ENCODE measurements around the gene ZC3H8.

ZC3H8 gene

DNA sequence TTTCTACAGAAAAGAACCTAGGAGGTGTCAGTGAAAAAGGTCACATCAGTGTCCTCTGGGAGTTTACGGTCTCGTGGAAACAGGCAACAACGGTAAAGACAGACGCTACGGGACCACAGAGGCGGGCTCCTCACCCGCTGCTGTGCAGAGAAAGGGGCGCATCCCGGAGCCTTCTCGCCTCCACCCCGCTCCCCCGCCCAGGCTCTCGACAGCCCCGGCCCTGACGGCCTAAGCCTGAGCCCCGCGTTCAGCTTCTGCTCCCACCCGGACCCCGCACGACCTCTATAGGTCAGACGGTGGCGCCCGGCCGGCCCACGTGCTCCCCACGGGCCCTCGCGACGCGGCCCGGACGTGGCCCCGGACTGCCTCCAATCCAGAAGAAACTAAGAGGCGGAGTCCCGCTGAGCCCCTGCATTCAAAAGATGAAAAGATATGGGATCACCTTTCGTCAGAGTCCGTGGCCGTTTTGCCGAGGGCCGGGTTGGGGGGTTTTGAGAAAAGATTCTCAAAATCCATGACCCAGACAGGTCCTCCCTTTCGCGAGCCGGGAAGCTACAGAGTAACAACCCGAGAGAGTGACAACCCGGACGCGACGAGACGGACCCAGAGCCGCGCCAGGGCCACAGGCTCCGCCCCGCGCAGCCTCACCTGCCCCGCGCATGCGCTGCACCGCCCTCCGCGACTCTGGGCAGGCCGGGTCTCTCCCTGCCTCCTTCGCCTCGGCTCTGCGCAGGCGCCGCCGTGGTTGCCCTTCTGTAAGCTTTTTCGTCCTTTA, at the start of gene ZC3H8:
Gene ZC3H8, minus strand, starts transcription at position 577 of the 775 bp plus-strand sequence. Its CDS starts 61 bp downstream, at position 516.
- H3K27me3 ChIP-seq (ENCODE audit: insufficient read depth, low read length): no peaks in the 10 kb centered on the region
- peaks cover 46% of the 10 kb centered on the region for H3K4me1 ChIP-seq (ENCODE audit: insufficient read depth, low read length, severe bottlenecking)
- H3K9me2 ChIP-seq (ENCODE audit: low read depth, low read length): no peaks in the 10 kb centered on the region
- H3K79me2 ChIP-seq (ENCODE audit: insufficient read depth, low read length): peaks cover 27% of the 10 kb centered on the region
- H2AFZ ChIP-seq (ENCODE audit: low read length): no peak within 1 kb of the TSS
- H3K27ac ChIP-seq (ENCODE audit: low read depth, low read length, poor library complexity, severe bottlenecking): peak within 1 kb of the TSS; percentile 65
- peak within 1 kb of the TSS; percentile 81 for H3K9ac ChIP-seq (ENCODE audit: low read length)
- no peaks in the 10 kb centered on the region for H3K9me3 ChIP-seq (ENCODE audit: low read length)
- H3K4me2 ChIP-seq (ENCODE audit: low read length): peak within 1 kb of the TSS; percentile 82
- H3F3A ChIP-seq (ENCODE audit: insufficient read depth, low read length): no peaks in the 10 kb centered on the region
- H3K4me3 ChIP-seq (ENCODE audit: low read depth, low read length, poor library complexity, severe bottlenecking): peak within 1 kb of the TSS; percentile 77
- no peaks in the 10 kb centered on the region for H4K20me1 ChIP-seq (ENCODE audit: insufficient read depth, low read length)
- peaks cover 15% of the 10 kb centered on the region for H3K36me3 ChIP-seq (ENCODE audit: insufficient read depth, low read length)
- TF ChIP-seq CTCF (IDR thresholded peaks at IDR 0.05; ENCODE audit: low read length): peak; percentile 23; the same call in 1 of the 2 replicates
- no peak for TF ChIP-seq EZH2 (IDR thresholded peaks at IDR 0.05; ENCODE audit: borderline replicate concordance, low read length)

DNA sequence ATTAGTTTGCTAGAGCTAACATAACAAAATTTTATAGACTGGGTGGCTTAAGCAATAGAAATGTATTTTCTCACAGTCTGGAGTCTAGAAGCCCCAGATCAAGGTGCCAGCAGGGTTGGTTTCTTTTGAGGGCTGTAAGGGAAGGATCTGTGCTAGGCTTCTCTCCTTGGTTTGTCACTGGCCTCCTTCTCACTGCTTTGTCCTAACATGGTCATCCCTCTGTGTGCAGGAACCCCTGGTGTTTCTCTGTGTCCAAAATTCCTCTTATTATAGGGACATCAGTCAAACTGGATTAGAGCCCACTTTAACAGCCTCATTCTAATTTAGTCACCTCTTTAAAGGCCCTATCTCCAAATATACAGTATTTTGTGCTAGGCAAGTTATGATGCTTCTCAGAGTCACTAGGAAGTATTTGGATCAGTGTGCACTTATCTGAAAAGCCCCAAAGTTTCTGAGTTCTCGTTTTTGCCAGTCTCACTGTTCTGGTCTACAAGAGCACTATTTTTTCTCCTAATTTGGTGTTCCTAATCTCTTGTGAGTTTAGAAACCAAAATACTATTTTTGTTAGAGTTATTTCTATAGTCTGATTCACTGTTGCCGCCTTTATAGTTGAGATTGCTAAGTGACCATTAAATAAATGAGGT, 49.6 kb upstream of the ZC3H8 start:
- Histone ChIP-seq H2AFZ (ENCODE audit: low read length) (no peak overlapping the region), H3F3A (ENCODE audit: insufficient read depth, low read length) (no peaks in the 10 kb centered on the region), H3K9me3 (ENCODE audit: low read length) (no peaks in the 10 kb centered on the region; the same call in 1 of the 2 replicates), H4K20me1 (ENCODE audit: insufficient read depth, low read length) (no peaks in the 10 kb centered on the region), H3K79me2 (ENCODE audit: insufficient read depth, low read length) (no peaks in the 10 kb centered on the region), H3K27ac (ENCODE audit: low read depth, low read length, poor library complexity, severe bottlenecking) (no peak overlapping the region), H3K9me2 (ENCODE audit: low read depth, low read length) (no peaks in the 10 kb centered on the region), H3K4me1 (ENCODE audit: insufficient read depth, low read length, severe bottlenecking) (no peaks in the 10 kb centered on the region), H3K27me3 (ENCODE audit: insufficient read depth, low read length) (no peaks in the 10 kb centered on the region), H3K4me2 (ENCODE audit: low read length) (no peak overlapping the region), H3K36me3 (ENCODE audit: insufficient read depth, low read length) (peaks cover 9% of the 10 kb centered on the region), H3K9ac (ENCODE audit: low read length) (no peak overlapping the region), H3K4me3 (ENCODE audit: low read depth, low read length, poor library complexity, severe bottlenecking) (no peak overlapping the region)
- TF ChIP-seq CTCF (IDR thresholded peaks at IDR 0.05; ENCODE audit: low read length): no peak
- TF ChIP-seq EZH2 (IDR thresholded peaks at IDR 0.05; ENCODE audit: borderline replicate concordance, low read length): no peak

DNA sequence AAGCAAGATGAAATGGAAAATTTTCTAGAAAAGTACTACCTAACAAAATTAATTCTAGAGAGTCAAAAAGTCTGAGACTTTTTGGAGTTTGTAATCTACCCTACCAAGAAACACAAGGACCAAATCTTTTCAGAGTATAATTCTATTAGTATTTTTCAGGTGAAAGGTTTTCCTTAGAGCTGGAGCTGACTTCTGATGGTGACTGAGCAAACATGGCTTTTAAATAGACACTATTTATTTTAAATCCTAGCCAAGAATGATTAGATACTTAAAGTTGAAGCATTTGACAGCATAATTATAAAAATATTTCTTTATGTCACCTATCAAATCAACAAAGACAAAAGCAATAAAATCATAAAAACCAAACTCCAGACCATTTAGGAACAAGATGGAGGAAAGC, 47.1 kb upstream of the ZC3H8 start:
- H3K4me2 ChIP-seq (ENCODE audit: low read length): no peak overlapping the region
- peaks cover 9% of the 10 kb centered on the region for H3K36me3 ChIP-seq (ENCODE audit: insufficient read depth, low read length)
- H3K27ac ChIP-seq (ENCODE audit: low read depth, low read length, poor library complexity, severe bottlenecking): no peak overlapping the region
- no peaks in the 10 kb centered on the region for H3K79me2 ChIP-seq (ENCODE audit: insufficient read depth, low read length)
- no peaks in the 10 kb centered on the region for H3K9me2 ChIP-seq (ENCODE audit: low read depth, low read length)
- H3K27me3 ChIP-seq (ENCODE audit: insufficient read depth, low read length): no peaks in the 10 kb centered on the region
- no peak overlapping the region for H3K4me3 ChIP-seq (ENCODE audit: low read depth, low read length, poor library complexity, severe bottlenecking)
- H4K20me1 ChIP-seq (ENCODE audit: insufficient read depth, low read length): no peaks in the 10 kb centered on the region
- H3F3A ChIP-seq (ENCODE audit: insufficient read depth, low read length): no peaks in the 10 kb centered on the region
- H3K4me1 ChIP-seq (ENCODE audit: insufficient read depth, low read length, severe bottlenecking): no peaks in the 10 kb centered on the region
- no peak overlapping the region for H3K9ac ChIP-seq (ENCODE audit: low read length)
- H2AFZ ChIP-seq (ENCODE audit: low read length): no peak overlapping the region
- H3K9me3 ChIP-seq (ENCODE audit: low read length): no peaks in the 10 kb centered on the region; the same call in 1 of the 2 replicates
- TF ChIP-seq CTCF (IDR thresholded peaks at IDR 0.05; ENCODE audit: low read length) (no peak), EZH2 (IDR thresholded peaks at IDR 0.05; ENCODE audit: borderline replicate concordance, low read length) (no peak)
